ENCODE data around the gene STK32B.

The STK32B gene

GRCh38 chr4:5114950-5115349 is 63.7 kb downstream of the STK32B start:
- TF ChIP-seq, protein P1, sequence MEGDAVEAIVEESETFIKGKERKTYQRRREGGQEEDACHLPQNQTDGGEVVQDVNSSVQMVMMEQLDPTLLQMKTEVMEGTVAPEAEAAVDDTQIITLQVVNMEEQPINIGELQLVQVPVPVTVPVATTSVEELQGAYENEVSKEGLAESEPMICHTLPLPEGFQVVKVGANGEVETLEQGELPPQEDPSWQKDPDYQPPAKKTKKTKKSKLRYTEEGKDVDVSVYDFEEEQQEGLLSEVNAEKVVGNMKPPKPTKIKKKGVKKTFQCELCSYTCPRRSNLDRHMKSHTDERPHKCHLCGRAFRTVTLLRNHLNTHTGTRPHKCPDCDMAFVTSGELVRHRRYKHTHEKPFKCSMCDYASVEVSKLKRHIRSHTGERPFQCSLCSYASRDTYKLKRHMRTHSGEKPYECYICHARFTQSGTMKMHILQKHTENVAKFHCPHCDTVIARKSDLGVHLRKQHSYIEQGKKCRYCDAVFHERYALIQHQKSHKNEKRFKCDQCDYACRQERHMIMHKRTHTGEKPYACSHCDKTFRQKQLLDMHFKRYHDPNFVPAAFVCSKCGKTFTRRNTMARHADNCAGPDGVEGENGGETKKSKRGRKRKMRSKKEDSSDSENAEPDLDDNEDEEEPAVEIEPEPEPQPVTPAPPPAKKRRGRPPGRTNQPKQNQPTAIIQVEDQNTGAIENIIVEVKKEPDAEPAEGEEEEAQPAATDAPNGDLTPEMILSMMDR (conservative IDR thresholded peaks at IDR 0.05), result no peak
- no peak overlapping the region for H3K27ac ChIP-seq

GRCh38 chr4:5118091-5118786 is 67.0 kb downstream of the STK32B start:
- TF ChIP-seq, protein P1 (conservative IDR thresholded peaks at IDR 0.05), result no peak
- H3K27ac ChIP-seq, result no peak overlapping the region

DNA sequence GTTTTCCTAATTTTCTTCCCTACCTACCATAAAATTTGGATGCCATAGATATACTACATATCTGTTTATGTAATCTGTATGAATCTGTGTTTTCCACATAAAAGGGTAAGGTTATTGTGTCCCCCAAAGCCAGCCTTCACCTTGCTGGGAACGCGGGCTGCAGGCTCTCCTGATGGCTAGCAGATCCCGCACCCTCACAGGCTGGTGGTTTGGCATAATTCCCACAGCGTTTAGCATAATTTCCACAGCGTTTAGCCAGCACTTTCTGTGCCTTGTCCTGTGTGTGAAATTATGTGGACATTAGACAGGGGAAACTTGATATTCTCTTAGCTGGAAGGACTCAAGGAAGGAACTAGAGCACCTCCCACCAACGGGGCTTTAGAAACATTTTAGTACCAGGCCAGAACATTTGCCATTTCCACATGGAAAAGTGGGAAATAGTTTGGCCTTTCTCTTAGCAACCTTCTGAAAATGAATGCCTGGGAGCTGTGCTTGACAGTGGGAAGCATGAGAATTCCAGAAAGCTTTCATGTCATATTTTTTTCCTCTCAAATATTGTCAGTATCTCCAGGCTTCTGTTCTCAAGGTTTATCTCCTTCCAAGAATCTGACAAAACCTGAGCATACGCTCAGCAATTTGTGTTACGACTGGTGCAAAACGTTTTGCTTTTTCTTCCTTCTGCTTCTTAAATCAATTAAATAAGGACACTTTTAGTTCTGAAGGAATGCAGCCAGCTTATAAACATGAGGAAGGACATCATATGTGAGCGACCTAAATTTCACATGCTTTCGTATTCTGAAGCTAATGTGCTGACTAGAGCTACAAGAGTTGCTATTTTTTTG is 67.9 kb downstream of the STK32B start:
- TF ChIP-seq, protein P1 (conservative IDR thresholded peaks at IDR 0.05), result no peak
- H3K27ac ChIP-seq, result no peak overlapping the region

- TF ChIP-seq, protein P1 (conservative IDR thresholded peaks at IDR 0.05), result no peak
- H3K27ac ChIP-seq, result no peak overlapping the region
Observed at GRCh38 chr4:5120067-5120466, 68.8 kb downstream of the STK32B start.

DNA sequence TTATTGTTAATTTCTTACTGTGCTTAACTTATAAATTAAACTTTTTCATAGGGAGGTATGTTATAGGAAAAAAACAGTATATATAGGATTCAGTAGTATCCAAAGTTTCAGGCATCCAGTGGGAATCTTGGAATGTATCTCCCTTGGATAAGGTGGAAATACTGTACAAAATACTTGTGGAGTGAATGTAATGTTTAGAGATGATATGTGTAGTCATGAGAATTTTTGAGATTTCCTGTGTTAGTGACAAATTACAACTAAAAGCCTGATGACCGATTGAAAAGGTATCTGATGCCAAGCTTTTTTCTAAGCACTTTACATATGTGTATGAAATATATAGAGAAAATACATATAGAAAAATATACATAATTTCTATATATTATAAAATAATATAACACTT is 69.2 kb downstream of the STK32B start:
- TF ChIP-seq, protein P1 (conservative IDR thresholded peaks at IDR 0.05), result no peak
- no peak overlapping the region for H3K27ac ChIP-seq

DNA sequence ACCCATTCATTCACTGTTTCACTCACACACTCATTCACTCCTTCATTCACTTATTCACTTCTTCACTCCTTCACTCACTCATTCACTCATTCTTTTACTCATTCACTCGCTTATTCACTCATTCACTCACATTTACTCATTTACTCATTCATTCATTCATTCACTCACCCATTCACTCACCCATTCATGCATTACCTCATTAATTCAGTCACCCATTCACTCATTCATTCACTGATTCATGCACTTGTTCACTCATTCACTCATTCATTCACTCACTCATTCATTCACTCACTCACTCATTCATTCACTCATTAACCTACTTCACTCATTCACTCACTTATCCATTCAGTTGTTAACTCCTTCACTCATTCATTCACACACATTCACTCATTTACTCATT is 70.8 kb downstream of the STK32B start:
- TF ChIP-seq, protein P1 (conservative IDR thresholded peaks at IDR 0.05), result no peak
- no peak overlapping the region for H3K27ac ChIP-seq

DNA sequence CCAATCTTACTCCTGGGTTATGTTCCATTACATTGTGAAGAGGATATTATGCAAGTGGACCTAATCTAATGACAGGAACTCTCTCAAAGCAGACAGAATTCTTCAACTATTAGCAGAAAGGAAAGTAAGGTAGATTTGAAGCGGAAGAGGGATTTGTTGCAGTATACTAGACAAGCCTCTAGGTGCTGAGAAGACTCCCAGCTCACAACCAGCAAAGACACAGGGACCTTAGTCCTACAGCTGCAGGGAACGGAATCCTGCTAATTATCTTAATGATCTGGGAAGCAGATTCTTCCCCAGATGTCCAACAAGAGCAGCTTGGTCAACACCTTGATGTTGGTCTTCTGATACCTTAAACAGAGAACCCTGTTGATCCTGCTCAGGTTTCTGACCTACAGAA is 73.6 kb downstream of the STK32B start:
- TF ChIP-seq, protein P1 (conservative IDR thresholded peaks at IDR 0.05), result no peak

More for the DNA sequence above, 73.6 kb downstream of the STK32B start:
- H3K27ac ChIP-seq, result no peak overlapping the region
